Hepatocyte (in vitro differentiated cells): ENCODE results near the gene CCNQ. TPM values are rescaled to one million over a fixed set of nuclear protein-coding genes. Genes with fewer than 3 reads are reported as not detected.

Source experiments
- DNase-seq: peaks from one replicate; pipeline ENCODE4 v3.0.0-alpha.2; 2016; ENCODE audit warnings: low spot score
- H2AFZ ChIP-seq: fragments of 200-600 bp; sonication (generic); 2 replicates; pipeline ENCODE4 v1.6.0; 2016; ENCODE audit warnings: antibody characterized with exemption, mild to moderate bottlenecking
- H3K27ac ChIP-seq: fragments of 200-600 bp; sonication (generic); 2 replicates; pipeline ENCODE4 v1.5.1; 2016; ENCODE audit warnings: mild to moderate bottlenecking
- H3K27me3 ChIP-seq: fragments of 200-600 bp; sonication (generic); 2 replicates; pipeline ENCODE4 v1.6.1; 2016
- H3K36me3 ChIP-seq: fragments of 200-600 bp; sonication (generic); replicated peaks from 2 replicates; pipeline ENCODE4 v1.5.1; 2016; ENCODE audit warnings: low read depth; ENCODE audit not compliant: insufficient read depth
- H3K4me1 ChIP-seq: fragments of 200-600 bp; sonication (generic); 2 replicates; pipeline ENCODE4 v1.5.1; 2016; ENCODE audit warnings: mild to moderate bottlenecking, moderate library complexity; ENCODE audit not compliant: insufficient read depth
- H3K4me2 ChIP-seq: fragments of 200-600 bp; sonication (generic); 2 replicates; pipeline ENCODE4 v1.6.0; 2016
- H3K4me3 ChIP-seq: fragments of 200-600 bp; sonication (generic); 2 replicates; pipeline ENCODE4 v1.5.1; 2016; ENCODE audit warnings: mild to moderate bottlenecking
- H3K79me2 ChIP-seq: fragments of 200-600 bp; sonication (generic); 2 replicates; pipeline ENCODE4 v1.6.0; 2017; ENCODE audit warnings: mild to moderate bottlenecking
- H3K9me2 ChIP-seq: fragments of 200-600 bp; sonication (generic); replicated peaks from 2 replicates; pipeline ENCODE4 v1.6.0; 2017; ENCODE audit warnings: mild to moderate bottlenecking; ENCODE audit not compliant: insufficient read depth
- H3K9me3 ChIP-seq: fragments of 200-600 bp; sonication (generic); 2 replicates; pipeline ENCODE4 v1.5.1; 2016; ENCODE audit warnings: low read depth, mild to moderate bottlenecking
- H4K20me1 ChIP-seq: fragments of 200-600 bp; sonication (generic); 2 replicates; pipeline ENCODE4 v1.6.0; 2016; ENCODE audit warnings: mild to moderate bottlenecking; ENCODE audit not compliant: insufficient read depth, poor library complexity, severe bottlenecking
- CTCF ChIP-seq: fragments of 200-600 bp; sonication (generic); IDR thresholded peaks from 2 replicates; pipeline ENCODE4 v1.5.1; 2016; ENCODE audit warnings: antibody characterized with exemption, mild to moderate bottlenecking; ENCODE audit not compliant: poor library complexity
- EZH2 ChIP-seq: fragments of 200-600 bp; sonication (generic); IDR thresholded peaks from 2 replicates; pipeline ENCODE4 v1.6.1; 2016; ENCODE audit warnings: antibody characterized with exemption, mild to moderate bottlenecking, borderline replicate concordance
- EZH2phosphoT487 ChIP-seq: fragments of 200-600 bp; sonication (generic); IDR thresholded peaks from one replicate; pipeline ENCODE4 v1.6.1; 2018; ENCODE audit warnings: antibody characterized with exemption, mild to moderate bottlenecking, low read depth, moderate library complexity; ENCODE audit not compliant: unreplicated experiment, severe bottlenecking
- WGBS: methylation state at CpG from one replicate; pipeline ENCODE4 v1.1.6; 2016; ENCODE audit warnings: low lambda C conversion rate; ENCODE audit errors: missing lambda C conversion rate; 5-methylcytosine and 5-hydroxymethylcytosine counted together
- polyA plus RNA-seq: library from polyadenylated mRNA; unstranded; fragments of >200 nt; fragmentation: Nextera tagmentation; extraction: Ambion mirVana; gene quantifications from 2 replicates; pipeline ENCODE4 v1.2.1, GENCODE V29; 2016
- total RNA-seq: library from RNA; depleted of rRNA; stranded (reverse); fragments of >200 nt; gene quantifications from 2 replicates; pipeline ENCODE4 v1.2.3, GENCODE V29; 2014

Gene CCNQ
- total and polyA plus RNA-seq, 2 experiments from 2014 or later, result 26.7 to 28.3 TPM

GRCh38 chrX:153599192-153600031 lies 473 bp upstream of the CCNQ start:
- Histone ChIP-seq H2AFZ (peak overlapping the region; percentile 28), H3K27ac (peak overlapping the region; percentile 60)

GRCh38 chrX:153596981-153597750 lies 1.8 kb downstream of the CCNQ start:
- Histone ChIP-seq H3K36me3 (no peaks in the 10 kb centered on the region), H3K4me3 (no peak overlapping the region), H2AFZ (no peak overlapping the region), H3K9me2 (no peaks in the 10 kb centered on the region), H3K27me3 (no peaks in the 10 kb centered on the region), H3K4me1 (peaks cover 4% of the 10 kb centered on the region), H3K9me3 (no peaks in the 10 kb centered on the region), H4K20me1 (no peaks in the 10 kb centered on the region), H3K79me2 (peaks cover 17% of the 10 kb centered on the region), H3K4me2 (peak overlapping the region; percentile 81), H3K27ac (no peak overlapping the region)
- WGBS, result 88% methylated on average over 6 of the region's 6 CpGs
- TF ChIP-seq CTCF (no peak), EZH2 (no peak), EZH2phosphoT487 (no peak)
- DNase-seq, result no peak

More at GRCh38 chrX:153599192-153600031, 473 bp upstream of the CCNQ start:
- Histone ChIP-seq H3K27me3 (no peaks in the 10 kb centered on the region), H3K9me3 (no peaks in the 10 kb centered on the region), H3K79me2 (peaks cover 17% of the 10 kb centered on the region), H4K20me1 (no peaks in the 10 kb centered on the region), H3K36me3 (no peaks in the 10 kb centered on the region), H3K4me1 (peaks cover 4% of the 10 kb centered on the region), H3K4me3 (peak overlapping the region; percentile 37), H3K9me2 (no peaks in the 10 kb centered on the region), H3K4me2 (peak overlapping the region; percentile 87)
- DNase-seq, result peak; percentile 93
- TF ChIP-seq EZH2, result no peak
- no peak for TF ChIP-seq CTCF
- no peak for TF ChIP-seq EZH2phosphoT487
- 54% methylated on average over 55 of the region's 79 CpGs for WGBS

GRCh38 chrX:153595859-153596857 lies 2.8 kb downstream of the CCNQ start:
- Histone ChIP-seq H3K4me1 (peaks cover 4% of the 10 kb centered on the region), H3K4me3 (no peak overlapping the region), H3K27ac (no peak overlapping the region), H2AFZ (no peak overlapping the region), H3K4me2 (no peak overlapping the region), H3K27me3 (no peaks in the 10 kb centered on the region), H3K9me2 (no peaks in the 10 kb centered on the region), H4K20me1 (no peaks in the 10 kb centered on the region), H3K36me3 (no peaks in the 10 kb centered on the region), H3K9me3 (no peaks in the 10 kb centered on the region), H3K79me2 (peaks cover 17% of the 10 kb centered on the region)
- no peak for DNase-seq
- TF ChIP-seq CTCF (no peak), EZH2phosphoT487 (no peak), EZH2 (no peak)
- WGBS, result 86% methylated on average over 21 of the region's 21 CpGs
